LoVo (cell line): Measurements from ENCODE around the gene THY1.
"Not testable (repeated sequence)": the region's sequence is repeated elsewhere in the genome, so short reads cannot be mapped to it uniquely, and the experiment has no call there.

Source experiments
- DNase-seq: peaks from one replicate; pipeline ENCODE4 v3.0.0-alpha.2; 2016; ENCODE audit warnings: low spot score

THY1 gene

GRCh38 chr11:119445850-119446249 lies 22.9 kb upstream of the THY1 start:
- DNase-seq, result no peak

- DNase-seq, result no peak
These were observed 22.4 kb upstream of the THY1 start for GRCh38 chr11:119445379-119445778.

- no peak for DNase-seq
These were observed 18.9 kb upstream of the THY1 start for GRCh38 chr11:119441898-119442243.

- DNase-seq, result no peak
These were observed 15.6 kb upstream of the THY1 start for GRCh38 chr11:119438599-119438998.

GRCh38 chr11:119437521-119437920 lies 14.5 kb upstream of the THY1 start:
- not testable (repeated sequence) for DNase-seq

GRCh38 chr11:119436711-119437110 lies 13.7 kb upstream of the THY1 start:
- no peak for DNase-seq

- DNase-seq, result no peak
These were observed 13.1 kb upstream of the THY1 start for GRCh38 chr11:119436093-119436492.

GRCh38 chr11:119434591-119435330 lies 11.8 kb upstream of the THY1 start:
- DNase-seq, result no peak

GRCh38 chr11:119433358-119433725 lies 10.4 kb upstream of the THY1 start:
- DNase-seq, result no peak

- DNase-seq, result peak; percentile 14
These were observed 9.7 kb upstream of the THY1 start for GRCh38 chr11:119432484-119433357.

GRCh38 chr11:119431523-119431922 lies 8.6 kb upstream of the THY1 start:
- DNase-seq, result no peak

GRCh38 chr11:119427279-119427678 lies 4.3 kb upstream of the THY1 start:
- DNase-seq, result no peak

- DNase-seq, result no peak
These were observed 3.2 kb upstream of the THY1 start for GRCh38 chr11:119426142-119426541.

GRCh38 chr11:119424775-119425174 lies 1.8 kb upstream of the THY1 start:
- no peak for DNase-seq

- DNase-seq, result no peak
These were observed 1.3 kb upstream of the THY1 start for GRCh38 chr11:119424276-119424675.

- DNase-seq, result no peak
These were observed 710 bp upstream of the THY1 start for GRCh38 chr11:119423509-119424254.

- no peak for DNase-seq
These were observed 797 bp downstream of the THY1 start for GRCh38 chr11:119421941-119422808.

GRCh38 chr11:119421351-119421750 lies 1.6 kb downstream of the THY1 start:
- no peak for DNase-seq

- no peak for DNase-seq
These were observed 2.3 kb downstream of the THY1 start for GRCh38 chr11:119420631-119421030.

GRCh38 chr11:119419834-119420492 lies 3.0 kb downstream of the THY1 start:
- no peak for DNase-seq

GRCh38 chr11:119419246-119419645 lies 3.7 kb downstream of the THY1 start:
- no peak for DNase-seq
